ENCODE measurements around the gene DSC1.
"Not testable (repeated sequence)": the region's sequence is repeated elsewhere in the genome, so short reads cannot be mapped to it uniquely, and the experiment has no call there.

DSC1 gene

DNA sequence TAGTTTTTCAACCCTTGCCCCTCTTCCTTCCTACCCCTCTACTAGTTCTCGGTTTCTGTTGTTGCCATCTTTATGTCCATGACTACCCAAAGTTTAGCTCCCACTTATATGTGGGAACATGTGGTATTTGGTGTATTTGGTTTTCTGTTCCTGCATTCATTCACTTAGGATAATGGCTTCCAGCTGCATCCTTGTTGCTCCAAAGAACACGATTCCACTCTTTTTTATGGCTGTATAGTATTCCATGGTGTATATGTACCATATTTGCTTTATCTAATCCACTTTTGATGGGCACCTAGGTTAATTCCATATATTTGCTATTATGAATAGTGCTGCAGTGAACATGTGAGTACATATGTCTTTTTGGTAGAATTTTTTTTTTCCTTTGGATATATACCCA is 20.6 kb upstream of the DSC1 start:
- no peak for DNase-seq (ENCODE audit: low spot score)
- TF ChIP-seq CTCF (IDR thresholded peaks at IDR 0.05; ENCODE audit: borderline replicate concordance, control extremely low read depth, extremely low read depth, insufficient read depth, missing control alignments) = no peak
- in situ Hi-C loops (cut with MboI; ENCODE audit: low sequenced_read_pairs, unreplicated experiment) = no loop called here

DNA sequence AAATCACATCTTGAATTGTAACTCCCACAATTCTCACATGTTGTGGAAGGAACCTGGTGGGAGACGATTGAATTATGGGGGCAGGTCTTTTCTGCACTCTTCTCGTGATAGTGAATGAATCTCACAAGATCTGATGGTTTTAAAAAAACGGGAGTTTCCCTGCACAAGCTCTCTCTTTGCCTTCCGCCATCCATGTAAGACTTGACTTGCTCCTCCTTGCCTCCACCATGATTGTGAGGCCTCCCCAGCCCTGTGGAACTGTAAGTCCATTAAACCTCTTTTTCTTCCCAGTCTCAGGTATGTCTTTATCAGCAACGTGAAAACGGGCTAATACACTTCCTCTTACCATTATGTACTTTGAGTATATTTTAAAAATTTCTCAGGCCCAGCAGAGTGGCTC is 14.7 kb upstream of the DSC1 start:
- in situ Hi-C loops (cut with MboI; ENCODE audit: low sequenced_read_pairs, unreplicated experiment); DNase-seq (ENCODE audit: low spot score): not testable (repeated sequence)

DNA sequence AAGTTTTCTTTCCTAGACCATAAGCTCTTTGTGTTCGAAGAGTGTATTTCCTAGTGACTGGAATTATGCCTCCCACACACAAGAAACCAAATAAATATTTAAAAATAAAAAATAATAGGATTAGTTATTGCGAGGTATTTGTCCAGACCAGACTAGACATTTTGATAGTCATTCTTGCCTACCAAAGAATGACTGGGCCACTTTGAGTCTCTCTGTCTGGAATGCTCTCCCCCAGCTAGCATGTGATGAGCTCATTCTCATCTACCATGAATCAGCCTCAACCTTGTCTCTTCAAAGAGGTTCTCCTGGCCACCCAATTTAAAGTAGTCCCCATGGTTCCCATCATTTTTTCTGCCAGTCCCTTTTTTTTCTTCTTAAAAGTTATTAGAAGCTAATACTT is 13.9 kb upstream of the DSC1 start:
- in situ Hi-C loops (cut with MboI; ENCODE audit: low sequenced_read_pairs, unreplicated experiment) = no loop called here
- no peak for TF ChIP-seq CTCF (IDR thresholded peaks at IDR 0.05; ENCODE audit: borderline replicate concordance, control extremely low read depth, extremely low read depth, insufficient read depth, missing control alignments)
- no peak for DNase-seq (ENCODE audit: low spot score)

GRCh38 chr18:31171144-31171839 is 8.6 kb upstream of the DSC1 start:
- no peak for TF ChIP-seq CTCF (IDR thresholded peaks at IDR 0.05; ENCODE audit: borderline replicate concordance, control extremely low read depth, extremely low read depth, insufficient read depth, missing control alignments)
- no peak for DNase-seq (ENCODE audit: low spot score)
- in situ Hi-C loops (cut with MboI; ENCODE audit: low sequenced_read_pairs, unreplicated experiment) = no loop called here

GRCh38 chr18:31170335-31170734 is 7.7 kb upstream of the DSC1 start:
- in situ Hi-C loops (cut with MboI; ENCODE audit: low sequenced_read_pairs, unreplicated experiment) = no loop called here
- no peak for DNase-seq (ENCODE audit: low spot score)
- no peak for TF ChIP-seq CTCF (IDR thresholded peaks at IDR 0.05; ENCODE audit: borderline replicate concordance, control extremely low read depth, extremely low read depth, insufficient read depth, missing control alignments)

- no peak for DNase-seq (ENCODE audit: low spot score)
- in situ Hi-C loops (cut with MboI; ENCODE audit: low sequenced_read_pairs, unreplicated experiment) = no loop called here
- no peak for TF ChIP-seq CTCF (IDR thresholded peaks at IDR 0.05; ENCODE audit: borderline replicate concordance, control extremely low read depth, extremely low read depth, insufficient read depth, missing control alignments)
These were observed 250 bp downstream of the DSC1 start for GRCh38 chr18:31162419-31162793.

GRCh38 chr18:31161757-31162418 is 768 bp downstream of the DSC1 start:
- no peak for TF ChIP-seq CTCF (IDR thresholded peaks at IDR 0.05; ENCODE audit: borderline replicate concordance, control extremely low read depth, extremely low read depth, insufficient read depth, missing control alignments)
- DNase-seq (ENCODE audit: low spot score) = no peak
- in situ Hi-C loops (cut with MboI; ENCODE audit: low sequenced_read_pairs, unreplicated experiment) = no loop called here
